GM21737 (cell line): Measurements from ENCODE around the gene NRG2.
A peak's percentile ranks its signal among the peaks of the same experiment; 100 is the strongest.

Experiments used
- ATAC-seq: cut with Tn5 transposase; IDR thresholded peaks from one replicate; pipeline ENCODE4 v1.9.1; 2021; ENCODE audit warnings: mild to moderate bottlenecking, moderate library complexity; ENCODE audit not compliant: unreplicated experiment

NRG2 gene

GRCh38 chr5:139975306-139975705, 67.8 kb downstream of the NRG2 start:
- no peak for ATAC-seq

GRCh38 chr5:139974661-139975060, 68.4 kb downstream of the NRG2 start:
- no peak for ATAC-seq

GRCh38 chr5:139971202-139971725, 71.8 kb downstream of the NRG2 start:
- ATAC-seq, result no peak

GRCh38 chr5:139969318-139969717, 73.8 kb downstream of the NRG2 start:
- ATAC-seq, result no peak

- ATAC-seq, result peak; percentile 94
Measured at GRCh38 chr5:139968547-139969261, 74.4 kb downstream of the NRG2 start.

- ATAC-seq, result no peak
Measured at GRCh38 chr5:139967353-139967752, 75.7 kb downstream of the NRG2 start.

GRCh38 chr5:139966856-139967255, 76.2 kb downstream of the NRG2 start:
- no peak for ATAC-seq

GRCh38 chr5:139964994-139965565, 78.0 kb downstream of the NRG2 start:
- no peak for ATAC-seq

GRCh38 chr5:139964266-139964993, 78.7 kb downstream of the NRG2 start:
- no peak for ATAC-seq

- no peak for ATAC-seq
Measured at GRCh38 chr5:139962445-139962844, 80.7 kb downstream of the NRG2 start.

GRCh38 chr5:139961435-139962157, 81.5 kb downstream of the NRG2 start:
- ATAC-seq, result peak; percentile 49

- peak; percentile 89 for ATAC-seq
Measured at GRCh38 chr5:139960723-139961383, 82.2 kb downstream of the NRG2 start.

GRCh38 chr5:139958432-139959148, 84.5 kb downstream of the NRG2 start:
- ATAC-seq, result no peak

- ATAC-seq, result no peak
Measured at GRCh38 chr5:139956342-139956741, 86.8 kb downstream of the NRG2 start.

GRCh38 chr5:139955616-139956273, 87.4 kb downstream of the NRG2 start:
- ATAC-seq, result no peak

GRCh38 chr5:139955053-139955605, 88.0 kb downstream of the NRG2 start:
- no peak for ATAC-seq

- no peak for ATAC-seq
Measured at GRCh38 chr5:139954462-139954861, 88.6 kb downstream of the NRG2 start.

GRCh38 chr5:139954022-139954421, 89.1 kb downstream of the NRG2 start:
- no peak for ATAC-seq

- ATAC-seq, result no peak
Measured at GRCh38 chr5:139952574-139952973, 90.5 kb downstream of the NRG2 start.
